NB4 (cell line): Measurements from ENCODE around the gene ITGB8.

ENCODE experiments used
- MYC ChIP-seq: IDR thresholded peaks from 2 replicates; pipeline ENCODE4 v1.6.1; 2011; ENCODE audit warnings: low read depth, low read length
- POLR2A ChIP-seq: IDR thresholded peaks from 2 replicates; pipeline ENCODE4 v1.6.1; 2011; ENCODE audit warnings: mild to moderate bottlenecking; ENCODE audit not compliant: insufficient read length; ENCODE audit errors: extremely low read depth
- TF ChIP-seq, protein P1 (sequence below): IDR thresholded peaks from 2 replicates; pipeline ENCODE4 v1.6.1; 2011; ENCODE audit warnings: low read depth, low read length
- TF ChIP-seq, protein P2 (sequence below): IDR thresholded peaks from one replicate; pipeline ENCODE4 v1.5.1; 2012; ENCODE audit warnings: low read depth, low read length

DNA sequence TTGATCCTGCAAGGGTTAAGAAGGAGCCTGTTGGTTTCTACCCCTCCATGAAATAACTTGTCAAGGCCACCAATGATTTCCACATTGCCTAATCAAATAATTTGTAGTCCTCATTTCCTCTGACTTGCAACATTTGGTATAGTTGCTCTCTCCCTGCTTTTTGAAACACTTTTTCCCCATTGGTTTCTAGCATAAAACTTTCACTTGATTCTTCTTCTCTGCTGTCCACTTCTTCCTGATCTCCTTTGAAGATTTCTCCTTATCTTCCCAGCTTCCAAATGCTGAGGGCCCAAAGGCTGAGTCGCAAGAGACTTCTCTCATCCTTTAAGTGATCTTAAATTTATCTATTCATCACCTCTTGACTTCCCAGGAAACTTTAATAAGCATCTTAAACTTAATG is 134.2 kb downstream of the ITGB8 start:
- TF ChIP-seq, protein P1, sequence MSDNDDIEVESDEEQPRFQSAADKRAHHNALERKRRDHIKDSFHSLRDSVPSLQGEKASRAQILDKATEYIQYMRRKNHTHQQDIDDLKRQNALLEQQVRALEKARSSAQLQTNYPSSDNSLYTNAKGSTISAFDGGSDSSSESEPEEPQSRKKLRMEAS: no peak
- TF ChIP-seq POLR2A (no peak), MYC (no peak)
- TF ChIP-seq, protein P2, sequence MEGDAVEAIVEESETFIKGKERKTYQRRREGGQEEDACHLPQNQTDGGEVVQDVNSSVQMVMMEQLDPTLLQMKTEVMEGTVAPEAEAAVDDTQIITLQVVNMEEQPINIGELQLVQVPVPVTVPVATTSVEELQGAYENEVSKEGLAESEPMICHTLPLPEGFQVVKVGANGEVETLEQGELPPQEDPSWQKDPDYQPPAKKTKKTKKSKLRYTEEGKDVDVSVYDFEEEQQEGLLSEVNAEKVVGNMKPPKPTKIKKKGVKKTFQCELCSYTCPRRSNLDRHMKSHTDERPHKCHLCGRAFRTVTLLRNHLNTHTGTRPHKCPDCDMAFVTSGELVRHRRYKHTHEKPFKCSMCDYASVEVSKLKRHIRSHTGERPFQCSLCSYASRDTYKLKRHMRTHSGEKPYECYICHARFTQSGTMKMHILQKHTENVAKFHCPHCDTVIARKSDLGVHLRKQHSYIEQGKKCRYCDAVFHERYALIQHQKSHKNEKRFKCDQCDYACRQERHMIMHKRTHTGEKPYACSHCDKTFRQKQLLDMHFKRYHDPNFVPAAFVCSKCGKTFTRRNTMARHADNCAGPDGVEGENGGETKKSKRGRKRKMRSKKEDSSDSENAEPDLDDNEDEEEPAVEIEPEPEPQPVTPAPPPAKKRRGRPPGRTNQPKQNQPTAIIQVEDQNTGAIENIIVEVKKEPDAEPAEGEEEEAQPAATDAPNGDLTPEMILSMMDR: no peak
